NCI-H748 treated with DMSO at 0.1 percent for 48 hours (cell line): ENCODE data around the gene ZNF232.
"Not testable (repeated sequence)": the region's sequence is repeated elsewhere in the genome, so short reads cannot be mapped to it uniquely, and the experiment has no call there.

Source experiments
- DNase-seq: peaks from one replicate; lab custom pipeline; 2025; lab: John Stamatoyannopoulos, UW

ZNF232 gene

DNA sequence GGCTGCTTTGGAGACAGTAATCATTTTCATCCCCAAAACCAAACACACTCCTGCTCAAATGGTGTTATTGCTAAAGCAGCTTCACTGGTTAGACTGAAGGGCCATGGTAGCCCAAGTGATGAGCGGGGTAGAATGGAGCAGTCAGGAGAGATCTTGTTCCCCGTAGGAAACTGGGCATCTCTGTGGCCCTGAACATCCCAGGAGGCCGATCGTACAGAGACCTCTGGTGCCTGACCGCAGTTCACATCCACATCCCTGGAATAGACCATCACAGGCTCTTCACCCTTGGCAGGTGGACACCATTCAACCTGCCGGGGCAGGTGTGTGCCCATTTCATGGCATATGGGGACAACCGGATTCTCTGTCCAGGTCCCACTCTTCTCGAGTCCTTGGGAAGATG lies 18.1 kb upstream of the ZNF232 start:
- not testable (repeated sequence) for DNase-seq

DNA sequence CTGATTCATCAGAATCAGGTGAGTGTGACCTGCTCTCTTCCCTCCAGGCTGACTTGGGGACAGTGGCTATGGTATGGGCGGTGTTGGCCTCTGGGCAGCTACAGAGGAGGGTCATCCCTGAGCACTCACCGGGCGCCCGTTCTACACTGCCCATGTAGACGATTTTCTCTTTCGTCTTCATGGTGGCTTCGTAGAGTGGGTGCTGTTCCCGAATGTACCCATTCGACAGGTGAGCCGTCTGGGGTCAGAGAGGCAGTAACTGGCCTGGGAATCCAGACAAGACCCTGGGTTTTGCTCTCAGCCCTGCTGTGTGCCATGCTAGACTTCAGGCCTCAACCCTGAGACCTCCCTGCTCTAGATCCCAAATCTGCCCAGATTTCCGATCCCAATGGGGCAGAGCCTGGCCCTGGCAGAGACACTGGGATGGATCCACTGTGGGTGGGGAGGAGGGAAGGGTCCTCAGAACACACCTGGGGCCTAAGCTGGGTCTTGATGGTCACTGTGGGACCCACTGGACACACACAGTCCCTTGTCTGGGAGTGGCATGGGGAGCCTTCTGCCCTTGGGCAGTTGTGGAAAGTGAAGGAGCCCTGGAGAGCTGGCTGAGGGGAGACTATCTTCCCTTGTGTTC lies 17.3 kb upstream of the ZNF232 start:
- DNase-seq, result no peak

DNA sequence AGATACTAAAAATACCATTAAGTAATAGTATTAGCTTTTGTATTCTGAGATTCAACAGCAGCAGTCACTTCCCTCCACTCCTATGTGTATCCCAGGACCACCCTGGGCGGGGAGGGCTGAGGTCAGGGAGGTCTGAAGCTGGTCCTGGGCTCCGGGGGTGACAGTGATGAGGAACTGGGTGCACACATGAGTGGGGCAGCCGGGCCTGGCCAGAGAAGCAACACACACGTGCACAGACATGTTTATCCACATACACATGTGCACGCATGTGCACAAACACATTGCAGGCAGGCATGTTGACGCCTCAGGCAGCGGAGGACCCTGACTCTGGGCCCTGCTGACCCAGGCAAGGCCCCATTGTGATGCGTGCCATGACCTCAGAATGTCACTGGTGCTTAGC lies 16.7 kb upstream of the ZNF232 start:
- DNase-seq, result not testable (repeated sequence)

DNA sequence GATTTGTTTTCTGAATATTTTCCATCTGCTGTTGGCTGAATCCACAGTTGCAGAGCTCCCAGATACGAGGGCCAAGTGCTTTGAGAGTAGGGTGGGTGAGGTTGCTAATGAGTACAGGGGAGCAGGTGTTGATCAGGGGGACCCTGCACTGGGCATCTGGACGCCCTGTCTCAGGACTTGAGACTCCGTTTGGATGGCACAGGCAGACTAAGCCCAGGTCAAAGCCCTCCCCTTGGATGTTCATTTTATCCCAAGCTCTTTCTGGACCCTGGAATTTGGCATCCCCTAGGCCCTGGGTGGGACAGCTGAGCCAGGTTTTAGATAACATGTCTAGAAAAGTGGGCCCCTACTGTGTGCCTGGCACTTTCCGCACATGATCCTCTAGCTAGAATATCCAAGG lies 16.2 kb upstream of the ZNF232 start:
- DNase-seq, result no peak

DNA sequence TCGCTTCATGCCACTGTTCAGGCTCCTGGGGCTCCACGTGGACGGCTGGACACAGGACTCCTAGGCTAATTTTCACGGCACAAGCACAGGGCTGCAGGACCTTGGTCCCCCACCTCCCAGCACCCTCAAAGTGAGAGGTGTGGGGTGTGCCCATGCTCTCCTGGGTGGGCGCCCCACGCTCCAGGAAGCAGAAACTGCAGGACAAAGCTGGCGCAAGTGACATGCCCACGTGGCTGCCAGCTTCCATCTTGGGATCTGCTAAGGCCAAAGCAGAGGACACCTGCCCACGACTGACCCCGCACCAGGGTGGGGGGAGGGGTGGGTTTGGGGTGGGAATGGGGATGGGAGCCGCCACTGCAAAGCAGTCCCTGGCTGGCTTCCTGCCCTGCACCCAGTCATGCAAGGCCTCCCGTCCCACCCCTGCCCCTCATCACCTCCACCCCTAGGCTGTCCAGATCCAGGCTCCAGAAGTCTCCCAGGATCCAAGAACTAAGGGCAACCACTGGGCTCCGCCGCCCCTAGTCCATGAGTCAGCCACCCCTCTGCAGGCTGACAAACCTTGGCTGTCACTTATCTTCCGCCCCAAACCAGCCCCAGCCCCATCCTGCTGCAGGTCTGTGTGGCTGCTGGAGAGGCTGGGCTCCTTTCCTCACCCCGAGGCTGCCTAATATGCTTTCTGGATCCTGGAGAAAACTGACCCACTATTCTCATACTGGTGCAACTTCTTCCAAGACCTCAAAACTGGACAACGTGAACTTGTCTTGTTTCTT lies 15.2 kb upstream of the ZNF232 start:
- DNase-seq, result no peak

DNA sequence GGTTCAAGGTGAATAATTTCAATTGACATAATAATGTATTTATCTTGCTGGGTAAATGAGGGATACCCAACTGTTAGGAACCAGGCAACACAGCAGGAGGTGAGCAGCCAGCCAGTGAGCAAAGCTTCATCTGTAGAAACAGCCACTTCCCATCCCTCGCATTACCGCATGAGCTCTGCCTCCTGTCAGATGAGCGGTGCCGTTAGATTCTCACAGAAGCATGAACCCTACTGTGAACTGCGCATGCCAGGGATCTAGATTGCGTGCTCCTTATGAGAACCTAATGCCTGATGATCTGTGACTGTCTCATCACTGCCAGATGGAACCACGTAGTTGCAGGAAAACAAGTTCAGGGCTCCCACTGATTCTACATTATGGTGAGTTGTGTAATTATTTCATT lies 13.2 kb upstream of the ZNF232 start:
- DNase-seq, result not testable (repeated sequence)

DNA sequence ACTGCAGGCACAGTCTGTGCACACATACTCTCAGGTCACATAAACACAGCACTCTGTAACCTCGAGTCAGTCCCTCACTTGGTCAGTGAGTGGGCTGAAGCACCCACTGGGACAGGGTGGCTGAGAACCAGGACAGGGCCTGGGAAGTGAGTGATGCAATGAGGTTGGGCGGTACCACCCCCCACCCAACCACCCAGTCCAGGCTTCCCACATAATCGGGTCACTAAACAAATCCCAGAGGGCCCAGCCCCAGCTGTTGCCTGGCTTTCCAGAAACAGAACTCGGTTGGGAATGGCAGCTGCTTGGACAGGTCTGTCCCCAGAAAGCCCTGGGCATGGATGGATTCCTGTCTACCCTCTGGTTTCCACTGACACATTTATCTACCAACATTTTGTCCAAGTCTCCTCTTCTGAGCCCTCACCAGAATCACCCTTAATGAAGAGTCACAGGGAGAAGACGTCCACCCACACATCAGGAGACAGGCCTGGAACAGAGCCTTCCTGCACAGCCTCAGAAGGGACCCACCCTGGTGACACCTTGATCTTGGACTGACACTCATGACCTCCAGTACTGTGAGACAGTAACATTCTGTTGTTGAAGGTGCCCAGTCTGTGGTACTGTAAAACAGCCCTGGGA lies 12.6 kb upstream of the ZNF232 start:
- DNase-seq, result not testable (repeated sequence)

DNA sequence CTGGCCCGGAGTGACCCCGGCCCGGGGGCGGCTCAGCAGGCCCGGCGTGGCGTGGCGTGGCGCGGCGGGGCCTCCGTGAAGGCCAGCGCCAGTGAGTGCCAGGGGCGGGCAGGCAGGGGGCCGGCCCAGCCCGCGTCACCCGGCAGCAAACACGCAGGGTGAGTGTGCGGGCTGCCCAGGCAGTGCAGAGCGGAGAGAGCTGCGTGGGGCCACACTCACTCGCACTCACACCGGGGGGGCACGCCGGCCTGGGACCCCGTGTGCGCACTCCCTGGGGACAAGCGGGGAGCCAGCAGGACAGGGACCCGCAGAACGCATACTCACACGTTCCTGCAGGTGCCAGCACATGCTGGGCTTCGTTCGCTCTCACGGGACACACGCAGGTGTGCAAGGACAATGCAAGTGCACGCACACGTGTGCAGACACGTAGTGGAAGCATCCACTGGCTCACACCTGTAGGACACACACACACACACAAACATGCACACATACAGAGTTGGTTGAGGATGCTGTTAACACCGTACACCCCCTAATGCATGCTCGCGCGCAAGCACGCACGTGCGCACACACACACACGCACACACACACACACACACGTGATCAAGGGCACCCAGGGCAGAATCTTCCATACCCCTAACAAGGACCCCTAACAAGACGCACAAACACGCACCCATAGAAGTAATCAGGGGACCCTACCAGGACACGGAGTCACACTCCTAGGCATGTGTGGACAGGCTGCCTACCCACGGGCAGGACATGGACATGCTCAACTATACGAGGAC lies 11.9 kb upstream of the ZNF232 start:
- no peak for DNase-seq

DNA sequence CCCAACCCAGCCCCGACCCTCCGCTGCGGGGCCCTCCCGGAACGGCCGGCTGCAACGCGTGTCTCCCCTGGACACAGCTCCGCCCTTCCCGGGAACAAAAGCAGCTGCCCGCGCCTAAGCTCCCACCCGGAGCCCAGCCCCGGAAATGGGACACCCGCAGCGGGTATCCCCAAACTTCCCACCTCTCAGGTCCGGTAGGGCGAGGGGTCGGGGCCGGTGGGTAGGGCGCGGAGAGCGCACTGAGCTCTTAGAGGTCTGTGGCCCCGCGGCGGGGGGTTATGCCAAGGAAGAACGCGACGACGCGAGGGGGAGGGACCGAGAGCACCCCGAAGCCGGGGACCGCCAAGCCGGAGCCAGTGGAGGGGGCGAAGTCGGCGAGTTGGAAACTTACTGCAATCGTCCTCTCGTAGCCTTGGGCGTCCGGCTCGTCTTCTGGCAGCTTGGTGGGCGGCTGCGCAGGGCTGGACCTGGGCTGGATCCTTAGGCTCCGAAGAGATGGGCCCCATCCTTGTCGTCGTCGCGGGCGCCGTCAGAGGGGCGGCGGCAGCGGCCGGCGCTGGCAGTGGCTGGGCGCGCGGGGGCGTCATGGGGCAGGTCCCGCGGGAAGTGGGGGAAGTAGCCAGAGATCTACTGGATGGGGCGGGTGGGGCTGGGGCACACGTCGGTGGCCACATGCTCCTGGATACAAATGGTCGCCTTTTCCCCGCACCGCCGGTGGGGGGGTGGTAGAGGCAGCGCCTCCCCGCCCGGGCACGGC lies 11.1 kb upstream of the ZNF232 start:
- no peak for DNase-seq

DNA sequence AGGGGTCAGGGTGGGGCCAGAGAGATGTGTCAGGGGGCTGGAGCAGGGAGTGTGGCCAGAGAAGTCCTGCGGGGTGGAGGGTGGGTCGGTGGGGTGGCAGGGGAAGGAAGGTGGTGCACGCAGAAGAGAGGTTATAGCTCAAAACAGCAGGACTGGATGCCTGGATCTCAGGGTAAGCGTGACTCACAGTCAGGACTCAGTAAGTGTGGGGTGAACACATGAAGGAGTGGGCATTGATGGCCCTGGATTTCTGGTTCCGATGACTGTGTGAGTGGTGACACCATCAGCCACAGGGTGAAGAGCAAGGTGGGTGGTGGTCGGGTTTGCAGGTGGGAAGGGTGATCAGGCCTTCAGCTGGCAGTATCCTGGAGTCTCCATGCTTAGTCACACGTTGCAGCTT lies 10.4 kb upstream of the ZNF232 start:
- not testable (repeated sequence) for DNase-seq

DNA sequence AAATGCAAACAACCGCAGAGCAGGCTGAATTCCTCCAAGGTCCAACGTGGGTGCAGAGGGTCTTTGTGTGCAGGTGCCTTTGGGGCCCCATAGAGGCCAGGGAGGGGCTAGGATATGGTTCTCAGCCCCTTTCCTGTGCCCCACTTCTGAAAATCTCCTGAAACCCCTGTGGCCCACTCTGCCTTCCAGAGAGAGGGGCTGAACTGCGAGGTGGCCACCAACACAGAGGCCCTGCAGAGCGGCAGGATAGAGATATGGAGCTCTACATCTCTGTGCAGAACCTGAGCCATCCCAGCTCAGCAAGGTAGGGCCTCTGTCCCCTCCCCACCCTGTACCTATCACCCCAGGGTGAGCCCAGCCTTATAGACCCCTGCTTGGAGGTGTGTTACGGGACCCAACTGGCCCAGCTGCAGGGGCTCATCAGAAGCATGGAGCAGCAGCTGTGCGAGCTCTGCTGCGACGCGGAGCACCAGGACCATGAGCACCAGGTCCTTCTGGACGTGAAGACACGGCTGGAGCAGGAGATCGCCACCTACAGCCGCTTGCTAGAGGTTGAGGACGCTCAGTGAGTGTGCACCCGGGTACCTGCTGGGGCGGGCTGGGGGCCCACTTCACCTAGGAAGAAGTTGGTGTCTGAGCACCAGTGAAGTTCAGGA lies 9.6 kb upstream of the ZNF232 start:
- no peak for DNase-seq

DNA sequence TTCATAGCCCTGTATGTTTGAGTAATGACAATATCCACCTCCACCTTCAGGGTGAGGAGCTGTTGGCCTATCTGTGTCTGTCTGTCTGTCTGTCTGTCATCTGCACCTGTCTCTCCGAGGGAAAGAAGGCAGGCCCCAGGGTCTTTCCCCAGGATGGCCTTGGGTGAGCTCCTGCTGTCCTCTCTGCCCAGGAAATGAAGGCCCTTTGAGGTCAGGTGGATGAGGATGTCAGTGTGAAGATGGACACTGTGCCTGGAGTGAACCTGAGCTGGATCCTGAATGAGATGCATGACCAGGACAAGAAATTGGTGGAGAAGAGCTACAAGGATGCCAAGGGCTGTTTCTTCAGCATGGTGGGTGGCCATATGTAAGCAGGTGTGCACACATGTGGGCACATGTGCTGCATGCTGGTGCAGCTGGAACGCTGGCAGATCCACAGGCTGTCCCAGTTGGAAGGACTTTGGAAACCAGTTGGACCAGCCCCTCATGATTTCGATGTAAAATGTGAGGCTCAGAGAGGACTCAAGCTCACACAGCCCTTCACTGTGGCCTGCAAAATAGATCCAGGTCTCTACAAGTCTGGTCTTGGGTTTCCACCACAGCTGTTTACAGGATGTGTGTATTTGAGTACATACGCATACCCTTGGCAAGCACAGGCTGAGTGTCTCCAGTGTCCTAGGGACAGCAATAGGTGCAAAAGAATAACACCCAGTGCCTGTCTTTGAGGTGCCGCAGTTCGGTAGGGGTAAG lies 8.9 kb upstream of the ZNF232 start:
- DNase-seq, result not testable (repeated sequence)

DNA sequence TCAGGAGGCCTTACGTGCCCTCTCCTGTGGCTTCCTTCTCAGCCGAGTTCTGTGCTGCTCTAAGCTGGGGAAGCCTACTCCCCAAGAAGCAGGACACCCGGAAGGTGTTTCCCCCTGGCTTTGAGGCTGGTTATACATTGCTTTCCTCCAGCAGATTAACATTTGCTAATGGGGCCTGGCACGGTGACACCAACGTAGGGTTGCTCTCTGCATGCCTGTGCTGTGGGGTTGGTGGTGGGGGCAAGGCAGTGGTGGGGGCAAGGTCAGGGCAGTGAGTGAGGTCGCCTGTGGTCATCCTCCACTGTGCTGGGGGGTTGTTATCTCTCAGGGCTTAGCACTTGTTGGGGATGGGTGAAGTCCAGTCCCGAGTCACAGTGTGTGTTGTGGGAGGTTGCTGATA lies 8.4 kb upstream of the ZNF232 start:
- DNase-seq, result no peak

DNA sequence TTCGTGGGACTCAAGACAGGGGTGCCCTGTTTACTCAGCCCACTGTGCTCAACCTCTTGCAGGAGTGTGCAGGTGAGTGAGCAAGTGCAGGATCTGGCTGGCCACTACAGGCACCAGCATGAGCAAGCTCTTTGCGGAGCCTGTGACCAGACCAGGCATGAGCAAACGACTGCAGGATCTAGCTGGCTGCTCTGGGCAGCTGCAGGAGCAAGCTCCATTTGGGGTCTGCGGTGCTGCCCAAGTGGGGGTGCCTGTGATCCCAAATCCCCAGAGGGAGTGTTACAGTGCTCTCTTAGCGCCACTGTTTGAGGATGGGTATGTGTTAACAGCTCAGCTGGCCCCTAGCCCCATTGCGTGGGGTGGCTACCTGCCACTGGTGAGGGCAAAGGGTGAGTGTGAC lies 6.5 kb upstream of the ZNF232 start:
- no peak for DNase-seq

DNA sequence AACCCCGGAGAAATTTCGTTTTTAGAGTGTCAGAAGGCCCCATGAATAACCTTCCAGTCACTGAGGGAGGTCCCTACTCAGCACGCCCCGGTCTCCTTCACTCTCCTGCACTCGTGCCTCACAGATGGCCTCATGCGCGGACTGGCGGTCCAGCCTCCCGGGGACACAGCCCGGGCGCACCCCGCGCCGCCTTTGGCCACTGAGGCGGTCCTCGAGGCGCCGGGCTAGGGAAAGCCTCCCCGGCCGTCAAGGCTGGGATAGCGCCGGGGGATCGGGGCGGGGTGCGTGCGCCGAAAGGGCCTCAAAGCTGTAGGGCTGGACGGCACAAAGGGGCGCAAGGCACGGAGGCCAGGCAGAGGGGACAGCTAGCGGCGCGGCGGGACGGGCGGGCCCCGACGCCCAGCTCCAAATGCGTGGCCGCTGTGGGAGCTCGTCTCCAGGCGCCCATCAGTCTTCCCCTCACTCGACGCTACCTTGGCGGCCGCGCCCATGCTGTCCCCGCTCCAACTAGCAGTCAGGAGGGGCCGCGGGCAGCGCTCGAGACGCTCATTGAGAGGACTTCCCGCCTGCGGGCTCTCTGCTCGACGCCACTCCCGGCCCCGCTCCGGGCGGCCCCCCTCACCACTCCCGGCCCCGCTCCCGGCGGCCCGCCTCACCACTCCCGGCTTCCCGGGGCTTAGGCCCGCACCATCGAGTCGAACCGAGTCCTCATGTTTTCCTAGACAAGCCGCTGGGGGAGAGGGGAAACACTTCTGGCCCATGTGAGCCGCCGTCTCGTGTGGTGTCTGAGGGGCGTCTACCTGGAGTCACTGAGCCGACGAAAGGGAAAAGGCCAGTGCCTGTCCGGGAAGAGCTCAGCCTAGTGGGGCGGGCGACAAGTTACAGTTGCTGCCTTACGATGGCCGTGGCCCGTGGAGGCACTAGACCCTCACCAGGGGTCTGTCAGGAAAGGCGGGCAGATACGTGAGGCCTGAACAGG lies 4.3 kb upstream of the ZNF232 start, which contains the start of gene USP6:
USP6 (plus strand) TSS at position 360 of the 979 bp plus-strand sequence. CDS start 14,336 bp downstream, outside the sequence.
- no peak for DNase-seq

DNA sequence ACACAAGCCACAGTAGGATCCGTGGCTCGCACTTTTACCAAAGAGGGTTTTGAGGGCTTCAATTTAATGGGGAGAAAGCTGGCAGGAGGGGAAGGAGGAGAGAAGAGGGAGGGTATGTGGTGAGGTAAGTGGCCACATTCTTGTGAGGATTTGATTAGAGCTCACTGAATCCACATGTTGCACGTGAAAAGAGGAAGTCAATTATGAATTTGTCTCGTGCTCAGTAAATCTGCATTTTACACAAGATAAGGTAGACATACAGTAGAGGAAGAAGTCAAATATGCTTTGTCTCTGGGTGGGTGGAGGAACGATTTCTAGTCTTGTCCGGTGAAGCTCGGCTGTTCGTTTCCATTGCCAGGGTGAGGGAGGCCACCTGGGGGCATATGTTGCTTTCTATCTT lies 862 bp downstream of the ZNF232 start:
- peak; percentile 46 for DNase-seq

DNA sequence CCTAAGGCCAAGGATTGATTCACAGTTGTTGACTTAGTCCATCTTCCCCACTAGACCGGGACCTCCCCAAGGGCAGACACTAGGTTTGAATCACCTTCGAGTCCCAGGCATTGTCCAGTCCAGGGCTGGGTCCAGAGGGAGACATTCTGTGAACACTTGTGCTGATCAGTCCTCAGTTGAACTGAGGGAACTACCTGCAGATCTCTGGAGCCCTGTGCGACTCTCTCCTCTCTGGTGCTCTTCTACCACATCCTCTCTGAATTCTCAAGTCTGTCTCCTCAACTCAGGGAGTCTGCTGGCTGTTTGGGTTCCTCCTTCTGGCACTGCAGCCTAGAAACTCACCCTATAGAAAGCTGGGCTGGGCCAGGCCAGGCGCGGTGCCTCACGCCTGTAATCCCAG lies 10.8 kb downstream of the ZNF232 start:
- no peak for DNase-seq

DNA sequence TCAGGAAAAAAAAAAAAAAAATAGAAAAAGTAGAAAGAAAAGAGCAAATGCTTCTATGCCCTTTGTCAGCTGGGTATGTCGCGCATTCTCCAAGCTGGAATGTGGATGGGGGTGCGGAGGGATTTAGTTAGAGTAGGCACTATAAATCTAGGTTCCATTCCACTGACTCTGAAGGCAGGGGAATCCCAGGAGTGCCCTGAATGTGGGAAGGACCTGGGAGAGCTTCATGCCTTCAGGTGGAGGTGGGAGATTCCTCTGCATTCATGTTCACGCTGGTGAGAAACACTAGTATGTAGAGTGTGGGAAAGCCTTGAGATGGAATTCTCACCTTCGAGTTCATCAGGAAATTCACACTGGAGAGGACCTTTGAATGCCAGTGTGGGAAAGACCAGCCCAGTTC lies 12.4 kb downstream of the ZNF232 start:
- no peak for DNase-seq
